Spleen (tissue), 11 donors: Measurements from ENCODE around the gene ACCS. TPM values are rescaled to one million over a fixed set of nuclear protein-coding genes. Genes with fewer than 3 reads are reported as not detected.

ENCODE experiments used
- DNase-seq: peaks from one replicate; pipeline ENCODE4 v3.0.0-alpha.2; 2020
- H3K27ac ChIP-seq, 8 donors: fragments of 200-600 bp; sonication (generic) in 7 of 8; 1 replicate in 4 of 8; 2 replicates in 4 of 8; pipeline versions ENCODE4 v1.5.0 to v1.8.0; 2016 to 2021; ENCODE audit warnings: inconsistent platforms in 4 of 8, mild to moderate bottlenecking in 4 of 8, moderate library complexity in 1 of 8
- H3K27me3 ChIP-seq, 7 donors: fragments of 200-600 bp; sonication (generic) in 6 of 7; replicated peaks in 1 of 7; 1 replicate in 4 of 7; 2 replicates in 3 of 7; pipeline versions ENCODE4 v1.5.0 to v1.8.0; 2016 to 2021; ENCODE audit warnings: inconsistent platforms in 3 of 7, mild to moderate bottlenecking in 1 of 7
- H3K36me3 ChIP-seq, 6 donors: fragments of 200-600 bp; sonication (generic) in 5 of 6; 1 replicate in 4 of 6; 2 replicates in 2 of 6; pipeline versions ENCODE4 v1.5.0 to v1.8.0; 2016 to 2021; ENCODE audit warnings: inconsistent platforms in 2 of 6
- H3K4me1 ChIP-seq, 6 donors: fragments of 200-600 bp; sonication (generic) in 5 of 6; 1 replicate in 3 of 6; 2 replicates in 3 of 6; pipeline versions ENCODE4 v1.5.0 to v1.8.0; 2016 to 2021; ENCODE audit warnings: inconsistent platforms in 3 of 6
- H3K4me3 ChIP-seq, 8 donors: fragments of 200-600 bp; sonication (generic) in 7 of 8; 1 replicate in 4 of 8; 2 replicates in 4 of 8; pipeline versions ENCODE4 v1.5.0 to v1.8.0; 2016 to 2021; ENCODE audit warnings: inconsistent platforms in 4 of 8, mild to moderate bottlenecking in 4 of 8, moderate library complexity in 2 of 8
- H3K9me3 ChIP-seq, 8 donors: fragments of 200-600 bp; sonication (generic) in 7 of 8; 1 replicate in 4 of 8; 2 replicates in 4 of 8; pipeline versions ENCODE4 v1.5.0 to v1.8.0; 2016 to 2021; ENCODE audit warnings: inconsistent platforms in 4 of 8
- CTCF ChIP-seq, 11 experiments: fragments of 200-600 bp in 7 of 11; fragments of 450-650 bp in 4 of 11; sonication (generic) in 4 of 11; IDR thresholded peaks in 8 of 11; conservative IDR thresholded peaks in 3 of 11; 1 replicate in 7 of 11; 2 replicates in 4 of 11; pipeline versions ENCODE4 v1.4.0 to v1.8.0; 2016 to 2021; ENCODE audit warnings: antibody characterized with exemption in 11 of 11, inconsistent platforms in 4 of 11, mild to moderate bottlenecking in 1 of 11
- POLR2A ChIP-seq, 3 donors: fragments of 450-650 bp; IDR thresholded peaks; one replicate each; pipeline ENCODE4 v1.5.1; 2017; ENCODE audit warnings: antibody characterized with exemption in 3 of 3, mild to moderate bottlenecking in 1 of 3
- POLR2AphosphoS5 ChIP-seq, 3 donors: sonication (generic); formaldehyde crosslinking; IDR thresholded peaks; one replicate each; pipeline ENCODE4 v1.5.1; 2017; ENCODE audit warnings: antibody characterized with exemption in 3 of 3
- WGBS, 5 donors: extraction: QIAGEN DNeasy Blood & Tissue Kit in 3 of 5; methylation state at CpG; one replicate each; pipeline versions ENCODE4 v1.1.5 to v1.1.7; 2013 to 2018; 5-methylcytosine and 5-hydroxymethylcytosine counted together
- intact Hi-C: fragments of 100-400 bp; cut with DNase I; formaldehyde crosslinking; loops from one replicate; pipeline ENCODE4 v1.15.0; 2023; ENCODE audit warnings: low total_unique reads
- polyA plus RNA-seq, 3 donors: library from polyadenylated mRNA; stranded (reverse); fragments of 200-250 nt; gene quantifications; one replicate each; pipeline ENCODE4 v1.2.1, GENCODE V29; 2013
- total RNA-seq, 7 donors: library from RNA; depleted of rRNA in 3 of 7; stranded (reverse); fragments of >200 nt in 3 of 7; fragmentation: NEBNext Ultra II Directional in 4 of 7; extraction: Animal tissue kit (Norgen Biotek cat#: 25700) in 4 of 7; gene quantifications; one replicate each; pipeline versions ENCODE4 v1.1.0 to v1.2.1, GENCODE V29; 2016 to 2021
- donor health status: healthy with polysubstance abuse.
- donor health status: DM: no; HTN: no; CAD: no; lungs with moderate emphysema.
- donor health status: DM: no; HTN: no; CAD: no.
- donor health status: Bipolar disorder and iron deficiency.
- donor health status: healthy.
- donor health status: DM: no; HTN: no; CAD: no.
- donor health status: DM: yes; HTN: yes; CAD: no.

ACCS gene
- total and polyA plus RNA-seq, 10 donors, result 22.4 to 87.6 (median 46.9) TPM

GRCh38 chr11:44108260-44108659, 42.2 kb downstream of the ACCS start:
- Histone ChIP-seq H3K4me1 (peaks cover 0 to 31% (median 14%) of the 10 kb centered on the region in 6 donors), H3K4me3 (no peak overlapping the region), H3K27ac (no peak overlapping the region), H3K36me3 (peaks cover 0 to 68% (median 27%) of the 10 kb centered on the region in 6 donors), H3K9me3 (no peaks in the 10 kb centered on the region), H3K27me3 (no peaks in the 10 kb centered on the region)
- 89 to 96% (median 95%) methylated on average over 6 of the region's 6 CpGs for WGBS, 5 donors
- TF ChIP-seq POLR2AphosphoS5 (IDR thresholded peaks at IDR 0.05), result no peak
- TF ChIP-seq CTCF (IDR thresholded peaks at IDR 0.05 in 8 of 11, conservative IDR thresholded peaks at IDR 0.05 in 3 of 11), result no peak
- TF ChIP-seq POLR2A (IDR thresholded peaks at IDR 0.05), result no peak
- intact Hi-C loops, result no loop called here
- DNase-seq, result no peak

- no peak for DNase-seq
- Histone ChIP-seq H3K27me3 (no peaks in the 10 kb centered on the region), H3K9me3 (no peaks in the 10 kb centered on the region), H3K4me3 (no peak overlapping the region), H3K4me1 (peaks cover 0 to 23% (median 10%) of the 10 kb centered on the region in 6 donors), H3K27ac (no peak overlapping the region), H3K36me3 (peaks cover 0 to 81% (median 40%) of the 10 kb centered on the region in 6 donors)
- intact Hi-C loops, result no loop called here
- WGBS, 5 donors, result 1 to 4% (median 3%) methylated on average over 4 of the region's 4 CpGs
- peak; percentile 14 to 78 (median 70) for TF ChIP-seq CTCF (IDR thresholded peaks at IDR 0.05 in 8 of 11, conservative IDR thresholded peaks at IDR 0.05 in 3 of 11)
- TF ChIP-seq POLR2AphosphoS5 (IDR thresholded peaks at IDR 0.05), result no peak
- no peak for TF ChIP-seq POLR2A (IDR thresholded peaks at IDR 0.05)
Observed at GRCh38 chr11:44110231-44110679, 44.2 kb downstream of the ACCS start.

GRCh38 chr11:44112091-44112821, 46.2 kb downstream of the ACCS start:
- 68 to 86% (median 75%) methylated on average over 7 of the region's 7 CpGs for WGBS, 5 donors
- no peak for DNase-seq

More at GRCh38 chr11:44112091-44112821, 46.2 kb downstream of the ACCS start:
- Histone ChIP-seq H3K36me3 (peaks cover 0 to 93% (median 55%) of the 10 kb centered on the region in 6 donors), H3K9me3 (no peaks in the 10 kb centered on the region), H3K27ac (no peak overlapping the region), H3K27me3 (no peaks in the 10 kb centered on the region), H3K4me3 (no peak overlapping the region), H3K4me1 (peaks cover 0 to 33% (median 10%) of the 10 kb centered on the region in 6 donors)
- TF ChIP-seq CTCF (IDR thresholded peaks at IDR 0.05 in 8 of 11, conservative IDR thresholded peaks at IDR 0.05 in 3 of 11) (no peak), POLR2AphosphoS5 (IDR thresholded peaks at IDR 0.05) (no peak), POLR2A (IDR thresholded peaks at IDR 0.05) (no peak)
- intact Hi-C loops, result no loop called here
